Neuron (in vitro differentiated cells): ENCODE measurements around the gene LRRC4C.

Experiments
- H2AFZ ChIP-seq: one replicate; pipeline ENCODE4 v1.6.1; 2013; ENCODE audit warnings: low read depth, mild to moderate bottlenecking, inconsistent platforms, low read length, moderate library complexity
- H3K27me3 ChIP-seq: one replicate; pipeline ENCODE4 v1.6.1; 2013; ENCODE audit warnings: low read length; ENCODE audit not compliant: insufficient read depth
- H3K36me3 ChIP-seq: one replicate; pipeline ENCODE4 v1.6.1; 2013; ENCODE audit warnings: low read length; ENCODE audit not compliant: insufficient read depth
- H3K4me1 ChIP-seq: one replicate; pipeline ENCODE4 v1.6.1; 2013; ENCODE audit warnings: low read length; ENCODE audit not compliant: insufficient read depth
- H3K4me3 ChIP-seq: 2 replicates; pipeline ENCODE4 v1.5.1; 2013; ENCODE audit warnings: mild to moderate bottlenecking, low read length, moderate library complexity
- H3K9me3 ChIP-seq: one replicate; pipeline ENCODE4 v1.6.1; 2013; ENCODE audit warnings: low read length

The LRRC4C gene

DNA sequence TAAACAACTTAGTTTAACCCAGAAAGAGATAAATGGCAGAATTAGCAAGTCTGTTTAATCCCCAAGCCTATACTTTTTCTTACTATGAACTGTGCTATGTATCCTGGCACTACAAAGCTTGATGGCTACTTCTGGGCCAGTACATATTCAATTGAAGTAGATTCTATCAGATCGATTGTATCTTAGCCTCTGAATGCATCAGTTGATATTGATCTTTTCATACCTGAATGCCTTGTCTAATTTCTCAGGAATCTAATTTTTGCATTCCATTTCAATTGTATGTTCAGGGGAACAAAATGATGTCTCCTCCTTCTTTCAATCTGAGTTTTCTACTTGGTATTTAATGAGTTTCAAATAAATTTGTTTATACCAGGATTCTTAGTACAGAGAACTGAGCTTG is 1137.9 kb downstream of the LRRC4C start:
- no peak overlapping the region for H3K4me3 ChIP-seq
- no peaks in the 10 kb centered on the region for H3K9me3 ChIP-seq
- H2AFZ ChIP-seq: no peak overlapping the region
- H3K4me1 ChIP-seq: no peaks in the 10 kb centered on the region
- no peaks in the 10 kb centered on the region for H3K36me3 ChIP-seq
- H3K27me3 ChIP-seq: no peaks in the 10 kb centered on the region

DNA sequence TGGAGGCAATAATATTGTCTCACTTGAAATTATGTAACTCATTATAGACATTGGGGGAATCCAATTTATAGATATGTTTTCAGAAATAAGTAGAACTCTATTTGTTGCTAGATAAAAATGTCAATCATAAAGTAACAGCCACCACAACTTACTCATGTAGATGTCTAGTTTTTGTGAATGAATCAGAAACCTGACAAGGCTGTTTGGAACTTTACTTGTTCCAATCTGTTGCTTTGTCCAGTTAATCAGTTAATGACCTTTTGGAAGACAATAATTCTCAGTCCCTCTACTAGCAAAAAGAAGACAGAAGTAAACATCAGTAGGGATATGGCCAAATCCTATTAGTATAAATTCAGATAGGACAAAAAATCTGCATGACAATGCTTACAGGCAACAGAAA is 1143.3 kb downstream of the LRRC4C start:
- Histone ChIP-seq H3K9me3 (no peaks in the 10 kb centered on the region), H2AFZ (no peak overlapping the region), H3K4me1 (no peaks in the 10 kb centered on the region), H3K4me3 (no peak overlapping the region), H3K36me3 (no peaks in the 10 kb centered on the region), H3K27me3 (no peaks in the 10 kb centered on the region)

DNA sequence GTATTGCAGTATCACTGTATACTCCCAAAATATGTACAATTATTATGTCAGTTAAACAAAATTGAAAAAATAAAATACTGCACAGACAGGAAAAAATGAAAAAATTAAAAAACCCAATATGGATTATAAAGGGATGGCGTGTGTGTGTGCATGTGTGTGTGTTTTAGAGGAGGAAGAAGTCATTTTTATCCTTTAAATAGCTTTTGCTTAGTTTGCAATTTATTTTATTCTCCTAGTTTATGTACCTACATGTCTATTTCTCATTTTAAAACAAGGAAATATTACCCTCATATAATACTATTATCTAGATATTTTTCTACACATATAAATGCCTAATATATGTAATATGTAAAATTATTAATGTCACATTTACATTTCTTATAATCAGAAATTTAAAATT is 1144.3 kb downstream of the LRRC4C start:
- no peak overlapping the region for H3K4me3 ChIP-seq

DNA sequence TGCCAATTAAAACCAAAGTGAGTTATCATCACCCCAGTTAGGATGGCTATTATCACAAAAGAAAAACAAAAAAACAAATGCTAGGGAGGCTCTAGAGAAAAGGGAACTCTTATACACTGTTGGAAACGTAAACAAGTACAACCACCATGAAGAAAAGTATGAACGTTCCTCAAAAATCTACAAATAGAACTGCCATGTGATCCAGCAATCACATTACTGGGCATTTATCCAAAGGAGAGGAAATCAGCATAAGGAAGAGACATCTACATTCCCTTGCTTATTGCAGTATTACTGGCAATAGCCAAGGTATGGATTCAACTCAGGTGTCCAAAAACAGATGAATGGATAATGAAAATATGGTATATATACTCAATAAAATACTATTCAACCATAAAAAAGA is 1145.1 kb downstream of the LRRC4C start:
- no peaks in the 10 kb centered on the region for H3K27me3 ChIP-seq
- no peaks in the 10 kb centered on the region for H3K4me1 ChIP-seq
- no peak overlapping the region for H2AFZ ChIP-seq
- H3K4me3 ChIP-seq: no peak overlapping the region
- H3K36me3 ChIP-seq: no peaks in the 10 kb centered on the region
- H3K9me3 ChIP-seq: no peaks in the 10 kb centered on the region

More for the DNA sequence above, 1144.3 kb downstream of the LRRC4C start:
- Histone ChIP-seq H3K27me3 (no peaks in the 10 kb centered on the region), H3K4me1 (no peaks in the 10 kb centered on the region), H3K36me3 (no peaks in the 10 kb centered on the region), H3K9me3 (no peaks in the 10 kb centered on the region), H2AFZ (no peak overlapping the region)

DNA sequence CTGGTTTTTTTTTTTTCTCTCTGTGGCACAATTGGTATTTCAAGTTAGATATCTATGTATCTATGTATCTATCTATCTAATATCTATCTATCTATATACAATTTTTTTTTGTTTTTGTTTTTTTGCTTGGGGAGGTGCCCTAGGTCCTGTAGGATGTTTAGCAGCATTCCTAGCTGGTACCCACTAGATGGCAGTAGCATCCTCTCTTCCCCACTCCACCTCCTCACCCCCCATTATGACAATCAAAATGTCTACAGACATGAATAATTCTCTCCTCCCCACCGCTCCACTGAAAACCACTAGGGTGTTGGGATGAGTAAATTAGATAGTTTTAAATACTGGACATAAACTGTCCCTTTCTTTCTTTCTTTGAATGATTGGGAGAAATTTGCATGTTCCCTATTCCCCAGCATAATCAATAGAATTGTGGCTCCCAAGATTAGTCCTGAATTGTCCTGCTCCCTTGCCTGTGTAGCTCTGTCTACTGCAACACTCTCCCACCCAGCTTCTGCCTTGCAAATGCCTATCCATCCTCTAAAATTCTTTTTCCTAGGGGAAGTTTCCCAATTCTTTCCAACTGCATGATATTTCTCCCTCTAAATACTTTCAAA is 1152.4 kb downstream of the LRRC4C start:
- Histone ChIP-seq H3K36me3 (no peaks in the 10 kb centered on the region), H3K9me3 (no peaks in the 10 kb centered on the region), H3K27me3 (no peaks in the 10 kb centered on the region), H3K4me1 (no peaks in the 10 kb centered on the region), H3K4me3 (no peak overlapping the region), H2AFZ (no peak overlapping the region)

DNA sequence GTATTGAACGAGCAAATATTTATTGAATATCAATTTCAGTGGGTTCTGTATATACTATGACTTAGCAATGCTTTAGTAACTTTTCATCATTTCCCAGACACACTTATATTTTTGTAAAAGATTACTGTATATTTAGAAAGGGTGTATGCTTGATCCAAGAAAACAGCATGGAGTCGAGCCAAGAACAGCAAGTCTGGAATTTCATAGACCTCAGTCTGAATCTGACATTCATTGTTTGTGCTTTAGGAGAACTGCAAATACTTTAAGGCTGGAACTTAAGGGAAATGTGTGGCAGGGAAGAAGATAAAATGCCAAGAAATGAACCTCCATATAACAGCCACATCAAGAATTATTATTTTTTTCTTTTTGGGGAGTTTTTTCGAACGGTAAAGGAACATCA is 1156.8 kb downstream of the LRRC4C start:
- Histone ChIP-seq H3K4me1 (no peaks in the 10 kb centered on the region), H3K9me3 (no peaks in the 10 kb centered on the region), H2AFZ (no peak overlapping the region), H3K36me3 (no peaks in the 10 kb centered on the region), H3K4me3 (no peak overlapping the region), H3K27me3 (no peaks in the 10 kb centered on the region)

DNA sequence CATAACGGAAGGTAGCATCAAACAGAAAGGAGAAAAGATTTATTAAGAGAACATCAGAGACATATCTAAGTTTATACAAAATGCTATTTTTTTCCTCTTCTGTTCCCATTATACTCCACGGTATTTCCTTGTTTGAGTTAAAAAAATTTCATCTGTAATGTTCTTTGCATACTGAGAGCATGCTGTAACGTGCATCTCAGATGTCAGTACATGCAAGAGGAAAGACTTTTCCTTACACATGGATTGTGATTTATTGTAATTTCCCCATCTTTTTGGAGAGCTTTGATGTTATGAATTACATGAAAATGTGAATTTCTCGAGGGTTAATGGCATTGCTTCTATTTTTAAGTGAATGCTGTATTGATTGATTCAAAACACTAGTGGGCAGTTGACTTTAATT is 1164.0 kb downstream of the LRRC4C start:
- H3K36me3 ChIP-seq: no peaks in the 10 kb centered on the region
- peaks cover 11% of the 10 kb centered on the region for H3K4me1 ChIP-seq
- H3K9me3 ChIP-seq: no peaks in the 10 kb centered on the region
- no peak overlapping the region for H2AFZ ChIP-seq
- H3K27me3 ChIP-seq: no peaks in the 10 kb centered on the region
- no peak overlapping the region for H3K4me3 ChIP-seq

DNA sequence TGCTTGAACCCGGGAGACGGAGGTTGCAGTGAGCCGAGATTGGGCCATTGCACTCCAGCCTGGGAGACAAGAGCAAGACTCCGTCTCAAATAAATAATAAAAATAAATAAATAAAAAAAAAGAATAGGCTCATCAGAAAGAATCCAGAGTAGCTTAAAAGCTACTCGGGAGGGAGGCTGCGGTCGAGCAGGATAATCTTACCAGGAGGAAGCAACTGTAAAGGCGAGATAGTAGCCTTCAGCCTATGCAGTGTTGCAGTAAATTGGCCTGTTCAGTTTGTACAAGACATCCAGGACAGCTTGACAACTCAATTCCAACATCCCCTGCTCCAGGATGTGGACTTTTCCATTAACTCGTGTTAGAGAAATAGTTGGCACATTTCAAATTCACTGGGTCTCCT is 1164.7 kb downstream of the LRRC4C start:
- H3K4me1 ChIP-seq: peaks cover 11% of the 10 kb centered on the region
- no peak overlapping the region for H3K4me3 ChIP-seq
- H3K27me3 ChIP-seq: no peaks in the 10 kb centered on the region
- no peaks in the 10 kb centered on the region for H3K36me3 ChIP-seq
- H2AFZ ChIP-seq: no peak overlapping the region
- H3K9me3 ChIP-seq: no peaks in the 10 kb centered on the region

DNA sequence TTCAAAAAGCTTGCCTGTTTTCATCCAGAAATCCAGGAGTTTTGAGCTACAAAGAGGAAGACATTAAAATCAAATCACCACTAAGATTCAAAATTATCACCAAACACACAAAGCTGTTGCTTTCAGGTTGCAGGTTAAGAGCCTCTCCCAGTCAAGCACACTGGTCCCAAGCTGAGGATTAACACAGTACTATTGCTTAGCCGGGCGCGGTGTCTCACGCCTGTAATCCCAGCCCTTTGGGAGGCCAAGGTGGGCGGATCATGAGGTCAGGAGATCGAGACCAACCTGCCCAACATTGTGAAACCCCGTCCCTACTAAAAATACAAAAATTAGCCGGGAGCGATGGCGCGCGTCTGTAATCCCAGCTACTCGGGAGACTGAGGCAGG is 1165.1 kb downstream of the LRRC4C start:
- Histone ChIP-seq H3K9me3 (no peaks in the 10 kb centered on the region), H3K4me3 (no peak overlapping the region), H3K36me3 (no peaks in the 10 kb centered on the region), H3K27me3 (no peaks in the 10 kb centered on the region), H3K4me1 (peaks cover 13% of the 10 kb centered on the region), H2AFZ (no peak overlapping the region)

DNA sequence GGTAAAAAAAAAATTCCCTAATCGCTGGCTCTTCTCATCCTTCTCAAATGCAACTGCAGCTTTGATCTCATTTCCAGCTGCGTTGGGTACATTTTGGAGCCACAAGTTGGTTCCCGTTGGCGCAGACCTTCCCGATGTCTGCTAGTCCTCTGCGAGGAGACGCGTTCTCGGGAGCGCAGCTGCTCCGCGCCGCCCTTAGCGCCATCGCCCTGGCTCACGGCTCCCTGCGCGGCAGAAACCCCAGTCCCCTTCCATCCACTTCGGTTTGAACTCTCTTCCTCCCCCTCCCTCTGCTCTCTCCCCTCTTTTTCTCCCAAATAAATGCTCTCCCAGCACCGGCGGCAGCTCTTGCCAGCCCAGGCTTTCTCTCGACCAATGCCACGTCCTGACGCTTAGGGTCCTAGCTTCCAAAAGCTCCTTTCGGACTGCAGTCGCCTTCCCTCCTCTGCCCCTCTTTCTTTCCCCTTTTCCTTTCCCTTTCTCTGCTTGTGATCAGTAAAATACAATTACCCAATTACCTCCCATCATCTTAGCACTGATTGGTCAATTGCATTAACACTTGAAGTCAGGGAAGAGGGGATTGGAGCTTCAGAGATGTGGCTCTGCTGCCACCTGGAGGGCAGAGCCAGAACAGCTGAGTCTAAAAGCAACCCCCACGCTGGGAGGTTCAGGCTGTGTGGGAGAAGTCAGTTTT is 1165.7 kb downstream of the LRRC4C start:
- H3K27me3 ChIP-seq: no peaks in the 10 kb centered on the region
- peak overlapping the region; percentile 96 for H2AFZ ChIP-seq
- H3K9me3 ChIP-seq: no peaks in the 10 kb centered on the region
- peaks cover 14% of the 10 kb centered on the region for H3K4me1 ChIP-seq
- peak overlapping the region; percentile 63 for H3K4me3 ChIP-seq
- H3K36me3 ChIP-seq: no peaks in the 10 kb centered on the region

DNA sequence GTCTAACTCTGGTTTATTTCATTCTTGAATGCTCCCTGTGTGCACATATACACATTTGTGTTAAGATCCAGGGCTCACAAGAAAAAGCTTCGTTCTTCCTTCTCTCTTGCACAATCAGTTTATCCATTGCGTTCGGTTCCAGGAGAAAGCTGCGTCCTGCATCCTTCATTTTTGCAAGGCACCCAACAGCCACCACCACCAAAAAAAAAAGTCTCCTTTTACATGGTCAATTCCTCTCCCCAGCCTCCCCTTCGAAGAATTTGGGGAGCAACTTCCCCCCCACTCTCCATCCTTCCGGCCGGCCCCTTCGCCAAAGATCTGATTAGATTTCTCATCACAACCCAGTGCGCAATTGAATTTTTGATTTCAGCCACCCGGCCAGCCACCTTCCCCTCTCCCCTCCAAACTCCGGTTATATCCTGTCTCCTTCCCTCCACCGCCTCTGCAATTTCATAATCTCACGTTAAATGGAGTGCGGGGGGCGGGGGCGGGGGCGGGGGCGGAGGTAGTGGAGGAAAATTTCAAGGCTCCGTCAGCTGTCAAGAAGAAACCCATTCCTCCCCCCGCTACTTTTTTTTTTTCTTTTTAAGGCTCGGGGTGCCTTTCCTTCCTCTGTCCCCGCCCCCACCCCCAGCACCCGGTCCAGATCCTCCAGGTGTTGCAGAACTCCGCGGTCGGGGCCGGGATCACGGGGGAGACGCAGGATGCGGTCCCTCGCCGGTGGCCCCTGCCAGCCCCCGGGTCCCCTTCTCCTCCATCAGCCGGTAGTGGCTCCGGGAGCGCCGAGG is 1166.5 kb downstream of the LRRC4C start:
- no peaks in the 10 kb centered on the region for H3K27me3 ChIP-seq
- peak overlapping the region; percentile 63 for H3K4me3 ChIP-seq
- H3K9me3 ChIP-seq: no peaks in the 10 kb centered on the region
- H2AFZ ChIP-seq: peak overlapping the region; percentile 96
- H3K4me1 ChIP-seq: peaks cover 14% of the 10 kb centered on the region
- no peaks in the 10 kb centered on the region for H3K36me3 ChIP-seq

DNA sequence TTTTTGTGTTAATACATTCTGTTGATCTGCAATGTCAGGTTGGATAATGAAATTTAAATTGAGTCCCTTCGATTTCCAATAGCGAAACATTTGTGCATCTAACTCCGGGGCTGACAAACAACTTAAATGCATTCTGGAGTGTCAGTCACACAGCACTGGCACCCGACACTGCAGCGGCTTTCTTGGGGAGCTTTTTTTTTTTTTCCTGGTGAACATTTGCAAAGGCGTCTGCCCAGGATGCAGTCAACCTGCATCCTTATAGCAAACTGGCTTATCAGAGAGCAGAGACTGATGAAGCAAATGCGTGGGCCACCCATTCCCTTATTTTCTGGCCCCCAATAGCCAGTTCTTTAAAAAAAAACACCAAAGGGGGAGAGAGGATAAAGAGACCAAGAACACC is 1167.7 kb downstream of the LRRC4C start:
- H3K4me1 ChIP-seq: peaks cover 14% of the 10 kb centered on the region
- H2AFZ ChIP-seq: no peak overlapping the region
- H3K4me3 ChIP-seq: peak overlapping the region; percentile 63
- no peaks in the 10 kb centered on the region for H3K36me3 ChIP-seq
- H3K9me3 ChIP-seq: no peaks in the 10 kb centered on the region
- H3K27me3 ChIP-seq: no peaks in the 10 kb centered on the region

DNA sequence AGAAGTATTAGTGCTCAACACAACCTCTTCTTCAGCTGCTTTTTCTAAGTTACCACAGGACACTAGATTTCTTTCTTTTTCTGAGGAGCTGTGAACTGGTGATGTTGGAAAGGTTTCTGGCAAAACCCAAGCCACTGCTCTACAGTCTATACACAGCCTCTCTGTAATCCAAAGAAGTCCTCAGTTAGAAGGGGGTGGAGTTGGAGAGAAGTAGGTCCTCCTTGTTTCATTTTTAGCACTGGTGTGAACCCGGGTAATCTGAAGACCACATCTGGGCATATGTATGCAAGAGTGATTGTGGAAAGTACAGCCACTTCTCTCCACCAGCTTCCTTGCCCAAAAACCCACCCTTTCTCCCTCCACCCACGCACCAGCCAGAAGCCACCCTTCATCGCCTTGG is 1168.1 kb downstream of the LRRC4C start:
- H3K9me3 ChIP-seq: no peaks in the 10 kb centered on the region
- no peaks in the 10 kb centered on the region for H3K27me3 ChIP-seq
- H3K4me1 ChIP-seq: peaks cover 14% of the 10 kb centered on the region
- no peaks in the 10 kb centered on the region for H3K36me3 ChIP-seq
- H2AFZ ChIP-seq: no peak overlapping the region
- H3K4me3 ChIP-seq: peak overlapping the region; percentile 63
